WI38 (cell line): ENCODE data around the gene MYB.

Experiments used
- H3K4me3 ChIP-seq: 2 replicates; pipeline ENCODE4 v1.5.1; 2011; ENCODE audit warnings: low read depth, mild to moderate bottlenecking, control low read depth, low read length
- TF ChIP-seq, protein P1 (sequence below): IDR thresholded peaks from 2 replicates; pipeline ENCODE4 v1.5.1; 2012; ENCODE audit warnings: low read depth, mild to moderate bottlenecking, control low read depth, low read length

MYB gene

DNA sequence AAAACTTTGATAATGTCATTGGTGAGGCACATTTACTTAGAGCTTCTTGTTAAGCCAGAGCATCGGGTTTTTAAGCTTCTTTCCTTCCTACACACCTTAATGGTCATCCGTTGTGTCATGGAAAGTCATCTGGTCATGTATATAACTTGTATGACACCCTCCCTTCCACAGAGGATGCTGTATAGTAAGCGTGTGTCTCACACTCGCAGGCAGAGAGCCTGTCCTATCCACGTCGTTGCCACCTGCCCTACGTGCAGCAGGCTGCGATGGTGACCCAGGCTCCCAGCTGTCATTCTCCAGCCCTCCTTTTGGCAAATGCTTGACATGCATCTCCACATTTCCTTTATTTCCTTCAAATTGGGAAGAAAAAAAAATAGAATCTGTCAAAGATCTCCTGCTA is 85.6 kb downstream of the MYB start:
- TF ChIP-seq, protein P1, sequence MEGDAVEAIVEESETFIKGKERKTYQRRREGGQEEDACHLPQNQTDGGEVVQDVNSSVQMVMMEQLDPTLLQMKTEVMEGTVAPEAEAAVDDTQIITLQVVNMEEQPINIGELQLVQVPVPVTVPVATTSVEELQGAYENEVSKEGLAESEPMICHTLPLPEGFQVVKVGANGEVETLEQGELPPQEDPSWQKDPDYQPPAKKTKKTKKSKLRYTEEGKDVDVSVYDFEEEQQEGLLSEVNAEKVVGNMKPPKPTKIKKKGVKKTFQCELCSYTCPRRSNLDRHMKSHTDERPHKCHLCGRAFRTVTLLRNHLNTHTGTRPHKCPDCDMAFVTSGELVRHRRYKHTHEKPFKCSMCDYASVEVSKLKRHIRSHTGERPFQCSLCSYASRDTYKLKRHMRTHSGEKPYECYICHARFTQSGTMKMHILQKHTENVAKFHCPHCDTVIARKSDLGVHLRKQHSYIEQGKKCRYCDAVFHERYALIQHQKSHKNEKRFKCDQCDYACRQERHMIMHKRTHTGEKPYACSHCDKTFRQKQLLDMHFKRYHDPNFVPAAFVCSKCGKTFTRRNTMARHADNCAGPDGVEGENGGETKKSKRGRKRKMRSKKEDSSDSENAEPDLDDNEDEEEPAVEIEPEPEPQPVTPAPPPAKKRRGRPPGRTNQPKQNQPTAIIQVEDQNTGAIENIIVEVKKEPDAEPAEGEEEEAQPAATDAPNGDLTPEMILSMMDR = no peak
- no peak overlapping the region for H3K4me3 ChIP-seq

DNA sequence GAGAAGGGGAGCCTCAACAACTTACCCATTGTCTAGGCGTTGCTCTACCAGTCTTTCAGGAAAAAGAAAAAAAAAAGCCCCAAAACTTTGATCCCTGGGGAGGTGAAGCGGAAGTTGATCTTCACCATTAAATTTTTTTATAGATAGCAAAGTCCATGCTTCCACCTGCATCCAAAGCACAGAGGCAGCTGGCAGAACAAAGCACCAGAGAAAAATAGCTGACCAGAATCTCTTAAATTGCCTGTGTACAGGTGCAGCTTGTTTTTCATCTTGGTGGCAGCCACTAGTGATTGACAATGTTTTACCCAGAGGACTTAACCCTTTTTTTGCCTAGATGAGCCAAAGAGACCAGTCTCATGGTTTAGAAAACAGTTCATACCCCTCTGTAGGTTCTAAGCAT is 86.0 kb downstream of the MYB start:
- TF ChIP-seq, protein P1 = no peak
- H3K4me3 ChIP-seq = no peak overlapping the region

DNA sequence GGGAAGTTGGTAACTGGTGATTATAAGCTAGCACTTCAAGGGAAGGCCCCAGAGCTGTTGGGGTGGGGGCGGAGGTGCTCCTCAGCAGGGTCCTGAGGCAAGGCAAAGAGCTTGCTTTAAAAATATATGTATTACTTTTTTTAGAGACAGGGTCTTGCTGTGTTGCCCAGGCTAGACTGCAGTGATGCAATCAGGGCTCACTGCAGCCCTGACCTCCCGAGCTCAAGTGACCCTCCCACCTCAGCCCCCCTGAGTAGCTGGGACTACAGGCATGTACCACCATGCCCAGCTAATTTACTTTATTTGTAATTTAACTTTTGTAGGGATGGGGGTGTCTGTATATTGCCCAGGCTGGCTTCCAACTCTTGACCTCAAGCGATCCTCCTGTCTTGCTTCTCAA is 87.2 kb downstream of the MYB start:
- TF ChIP-seq, protein P1 = no peak

DNA sequence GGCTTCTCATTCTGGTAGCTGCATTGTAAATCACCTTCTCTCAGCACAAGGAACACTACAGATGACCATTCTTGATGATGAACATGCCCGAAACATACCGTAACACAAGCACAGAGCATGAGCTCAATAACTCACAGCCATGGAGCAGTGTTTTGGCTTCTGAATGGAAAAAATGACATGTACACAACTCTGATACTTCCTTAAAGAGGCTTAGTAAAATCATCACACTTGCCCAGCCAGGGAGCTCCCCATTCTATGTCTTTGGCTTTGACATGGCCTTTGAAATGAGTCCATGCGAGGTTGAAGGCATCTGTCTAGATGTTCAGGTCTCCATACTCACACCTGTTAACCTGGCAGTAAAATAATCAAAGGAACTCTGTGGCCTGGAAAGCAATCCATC is 87.6 kb downstream of the MYB start:
- TF ChIP-seq, protein P1 = no peak

More for the DNA sequence above, 87.2 kb downstream of the MYB start:
- no peak overlapping the region for H3K4me3 ChIP-seq

More for the DNA sequence above, 87.6 kb downstream of the MYB start:
- H3K4me3 ChIP-seq = no peak overlapping the region
